ENCODE results near the gene FCHO2.

Gene FCHO2

DNA sequence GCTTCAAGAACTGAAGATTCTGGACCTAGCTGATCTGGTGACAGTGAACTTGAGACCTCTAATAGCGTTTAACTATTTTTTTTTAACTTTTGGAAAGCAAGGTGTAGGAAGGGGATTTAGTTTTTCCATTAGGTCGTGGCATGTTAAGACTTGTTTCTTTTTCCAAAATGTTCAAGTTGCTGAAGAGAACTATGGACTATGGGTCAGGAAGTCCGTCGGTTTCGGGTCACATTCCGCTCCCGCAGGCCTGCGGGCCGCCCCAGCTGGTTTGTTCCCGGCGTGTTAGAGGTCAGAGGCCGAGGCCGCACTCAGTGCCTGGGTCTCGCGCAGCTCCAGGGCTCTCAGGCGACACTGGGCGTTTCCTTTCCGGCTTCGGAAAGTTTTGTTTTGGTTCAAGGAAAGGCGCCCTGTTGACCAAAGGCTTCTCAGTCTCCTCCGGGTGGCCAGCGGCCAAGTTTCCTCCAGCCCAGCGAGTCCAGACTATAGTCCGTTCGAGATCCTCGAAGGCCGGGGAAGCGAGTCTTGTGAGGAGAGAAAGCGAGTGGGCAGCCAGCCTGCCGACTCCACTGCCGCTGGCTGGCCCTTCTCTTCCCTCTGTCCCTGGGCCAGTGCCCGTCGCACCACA, 586 bp upstream of the FCHO2 start:
- Histone ChIP-seq H4K20me1 (ENCODE audit: insufficient read depth, low read length) (no peaks in the 10 kb centered on the region), H3K4me3 (ENCODE audit: low read depth, low read length, poor library complexity, severe bottlenecking) (peak overlapping the region; percentile 69), H3K79me2 (ENCODE audit: insufficient read depth, low read length) (peaks cover 3% of the 10 kb centered on the region; the same call in 1 of the 2 replicates), H3K27me3 (ENCODE audit: insufficient read depth, low read length) (no peaks in the 10 kb centered on the region), H3K9ac (ENCODE audit: low read length) (peak overlapping the region; percentile 56), H3K9me3 (ENCODE audit: low read length) (peaks cover 6% of the 10 kb centered on the region; the same call in 1 of the 2 replicates), H3K4me2 (ENCODE audit: low read length) (peak overlapping the region; percentile 75), H3K9me2 (ENCODE audit: low read depth, low read length) (no peaks in the 10 kb centered on the region), H3K4me1 (ENCODE audit: insufficient read depth, low read length, severe bottlenecking) (peaks cover 24% of the 10 kb centered on the region), H2AFZ (ENCODE audit: low read length) (peak overlapping the region; percentile 12; the same call in 1 of the 2 replicates), H3K36me3 (ENCODE audit: insufficient read depth, low read length) (no peaks in the 10 kb centered on the region; the same call in 1 of the 2 replicates), H3F3A (ENCODE audit: insufficient read depth, low read length) (no peaks in the 10 kb centered on the region), H3K27ac (ENCODE audit: low read depth, low read length, poor library complexity, severe bottlenecking) (no peak overlapping the region)
- TF ChIP-seq EZH2 (IDR thresholded peaks at IDR 0.05; ENCODE audit: borderline replicate concordance, low read length) = no peak

DNA sequence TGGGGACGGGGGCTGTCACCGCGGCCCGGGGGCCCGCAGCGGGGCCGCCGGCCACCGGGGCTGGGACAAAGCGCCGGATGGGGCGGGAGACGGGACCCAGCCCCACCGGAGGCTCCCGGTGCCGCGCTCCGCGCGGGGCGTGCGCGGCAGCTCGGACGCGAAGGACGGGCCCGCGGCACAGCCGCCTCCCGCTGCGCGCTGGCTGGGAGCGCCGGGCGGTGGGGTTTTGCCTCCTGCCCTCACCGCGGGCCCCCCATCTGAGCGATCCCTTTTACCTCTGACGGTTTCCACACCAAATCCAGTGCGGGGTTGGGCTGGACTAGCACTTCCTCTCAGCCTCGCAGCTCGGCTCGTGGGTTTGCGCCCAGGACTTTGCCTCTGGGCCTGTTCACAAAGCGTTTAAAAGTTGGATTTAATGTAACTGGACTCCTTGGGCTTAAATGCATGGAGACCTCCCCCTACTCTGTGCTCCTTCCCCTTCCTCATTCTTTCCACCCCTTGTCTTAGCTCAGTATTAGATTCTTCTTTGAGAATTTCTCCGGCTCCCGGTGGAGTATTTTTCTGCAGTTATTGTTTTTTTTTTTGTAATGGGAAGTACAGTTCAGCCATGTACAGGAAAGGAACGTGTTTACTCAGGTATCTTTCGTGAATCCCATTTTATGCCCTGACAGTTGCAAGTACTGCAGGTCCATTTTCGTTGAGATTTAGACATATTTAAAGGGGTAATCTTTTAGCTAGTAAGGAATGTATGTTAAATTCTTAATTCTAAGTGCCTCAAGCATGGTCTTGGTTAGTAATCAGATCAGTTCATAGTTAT, 691 bp downstream of the FCHO2 start:
- Histone ChIP-seq H3K36me3 (ENCODE audit: insufficient read depth, low read length) (no peaks in the 10 kb centered on the region; the same call in 1 of the 2 replicates), H3F3A (ENCODE audit: insufficient read depth, low read length) (no peaks in the 10 kb centered on the region), H2AFZ (ENCODE audit: low read length) (peak overlapping the region; percentile 23), H3K9me2 (ENCODE audit: low read depth, low read length) (no peaks in the 10 kb centered on the region), H3K4me1 (ENCODE audit: insufficient read depth, low read length, severe bottlenecking) (peaks cover 24% of the 10 kb centered on the region), H4K20me1 (ENCODE audit: insufficient read depth, low read length) (no peaks in the 10 kb centered on the region), H3K27me3 (ENCODE audit: insufficient read depth, low read length) (no peaks in the 10 kb centered on the region), H3K9me3 (ENCODE audit: low read length) (peaks cover 6% of the 10 kb centered on the region; the same call in 1 of the 2 replicates), H3K4me3 (ENCODE audit: low read depth, low read length, poor library complexity, severe bottlenecking) (peak overlapping the region; percentile 69), H3K27ac (ENCODE audit: low read depth, low read length, poor library complexity, severe bottlenecking) (no peak overlapping the region), H3K79me2 (ENCODE audit: insufficient read depth, low read length) (peaks cover 3% of the 10 kb centered on the region; the same call in 1 of the 2 replicates), H3K4me2 (ENCODE audit: low read length) (peak overlapping the region; percentile 75), H3K9ac (ENCODE audit: low read length) (peak overlapping the region; percentile 56)
- no peak for TF ChIP-seq EZH2 (IDR thresholded peaks at IDR 0.05; ENCODE audit: borderline replicate concordance, low read length)
- TF ChIP-seq, protein P1, sequence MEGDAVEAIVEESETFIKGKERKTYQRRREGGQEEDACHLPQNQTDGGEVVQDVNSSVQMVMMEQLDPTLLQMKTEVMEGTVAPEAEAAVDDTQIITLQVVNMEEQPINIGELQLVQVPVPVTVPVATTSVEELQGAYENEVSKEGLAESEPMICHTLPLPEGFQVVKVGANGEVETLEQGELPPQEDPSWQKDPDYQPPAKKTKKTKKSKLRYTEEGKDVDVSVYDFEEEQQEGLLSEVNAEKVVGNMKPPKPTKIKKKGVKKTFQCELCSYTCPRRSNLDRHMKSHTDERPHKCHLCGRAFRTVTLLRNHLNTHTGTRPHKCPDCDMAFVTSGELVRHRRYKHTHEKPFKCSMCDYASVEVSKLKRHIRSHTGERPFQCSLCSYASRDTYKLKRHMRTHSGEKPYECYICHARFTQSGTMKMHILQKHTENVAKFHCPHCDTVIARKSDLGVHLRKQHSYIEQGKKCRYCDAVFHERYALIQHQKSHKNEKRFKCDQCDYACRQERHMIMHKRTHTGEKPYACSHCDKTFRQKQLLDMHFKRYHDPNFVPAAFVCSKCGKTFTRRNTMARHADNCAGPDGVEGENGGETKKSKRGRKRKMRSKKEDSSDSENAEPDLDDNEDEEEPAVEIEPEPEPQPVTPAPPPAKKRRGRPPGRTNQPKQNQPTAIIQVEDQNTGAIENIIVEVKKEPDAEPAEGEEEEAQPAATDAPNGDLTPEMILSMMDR (IDR thresholded peaks at IDR 0.05; ENCODE audit: low read length) = no peak

DNA sequence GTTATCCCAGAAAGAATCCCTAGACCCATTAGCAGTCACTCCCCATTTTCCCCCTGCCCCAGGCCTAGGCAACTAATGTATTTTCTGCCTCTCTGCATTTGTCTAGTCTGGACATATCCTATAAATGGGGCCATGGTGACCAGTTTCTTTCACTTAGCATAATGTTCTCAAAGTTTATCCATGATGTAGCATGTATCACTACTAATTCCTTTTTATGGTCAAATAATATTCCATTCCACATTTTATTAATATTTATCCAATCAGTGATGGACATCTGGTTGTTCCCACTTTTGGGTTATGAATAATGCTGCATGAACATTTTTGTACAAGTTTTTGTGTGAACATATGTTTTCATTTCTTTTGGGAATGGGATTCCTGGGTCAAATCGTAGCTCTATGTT, 1.5 kb downstream of the FCHO2 start:
- Histone ChIP-seq H2AFZ (ENCODE audit: low read length) (no peak overlapping the region), H3K9me2 (ENCODE audit: low read depth, low read length) (no peaks in the 10 kb centered on the region), H3K4me1 (ENCODE audit: insufficient read depth, low read length, severe bottlenecking) (peaks cover 18% of the 10 kb centered on the region), H3K4me2 (ENCODE audit: low read length) (peak overlapping the region; percentile 75), H3K27ac (ENCODE audit: low read depth, low read length, poor library complexity, severe bottlenecking) (no peak overlapping the region), H3K4me3 (ENCODE audit: low read depth, low read length, poor library complexity, severe bottlenecking) (peak overlapping the region; percentile 69), H3K9me3 (ENCODE audit: low read length) (peaks cover 6% of the 10 kb centered on the region; the same call in 1 of the 2 replicates), H3K9ac (ENCODE audit: low read length) (peak overlapping the region; percentile 56; the same call in 1 of the 2 replicates), H4K20me1 (ENCODE audit: insufficient read depth, low read length) (no peaks in the 10 kb centered on the region), H3K27me3 (ENCODE audit: insufficient read depth, low read length) (no peaks in the 10 kb centered on the region), H3K36me3 (ENCODE audit: insufficient read depth, low read length) (no peaks in the 10 kb centered on the region; the same call in 1 of the 2 replicates), H3F3A (ENCODE audit: insufficient read depth, low read length) (no peaks in the 10 kb centered on the region), H3K79me2 (ENCODE audit: insufficient read depth, low read length) (peaks cover 3% of the 10 kb centered on the region; the same call in 1 of the 2 replicates)
- no peak for TF ChIP-seq EZH2 (IDR thresholded peaks at IDR 0.05; ENCODE audit: borderline replicate concordance, low read length)
- TF ChIP-seq, protein P1 (IDR thresholded peaks at IDR 0.05; ENCODE audit: low read length) = no peak
